IMR-90 (cell line): ENCODE measurements around the gene CUL7. TPM values are rescaled to one million over a fixed set of nuclear protein-coding genes. Genes with fewer than 3 reads are reported as not detected.
A peak's percentile ranks its signal among the peaks of the same experiment; 100 is the strongest.

ENCODE experiments used
- ATAC-seq: fragments of 200-7000 bp; cut with Tn5 transposase; 2 replicates; pipeline ENCODE4 v1.9.1; 2020; ENCODE audit warnings: low read depth, mild to moderate bottlenecking, moderate library complexity
- BruUV-seq: library from RNA; stranded (reverse); fragments of 400-500 nt; replicated peaks from 2 replicates; lab custom pipeline; 2021; lab: Mats Ljungman, UMichigan
- CTCF ChIA-PET: fragments of 300-600 bp; formaldehyde crosslinking; extraction: SDS; loops from one replicate; lab custom pipeline; 2021; ENCODE audit warnings: antibody characterized with exemption; lab: Yijun Ruan, JAX
- POLR2A ChIA-PET: fragments of 300-600 bp; sonication (Branson Sonifier 250); formaldehyde crosslinking; loops from one replicate; lab custom pipeline; 2022; ENCODE audit warnings: antibody characterized with exemption; ENCODE audit not compliant: unreplicated experiment; lab: Charles Lee
- DNase-seq: peaks from one replicate; pipeline ENCODE4 v3.0.0; 2013
- H2AFZ ChIP-seq: replicated peaks from 2 replicates; pipeline ENCODE3; 2013; ENCODE audit warnings: low read length, mild to moderate bottlenecking; ENCODE audit not compliant: poor library complexity
- H2AK5ac ChIP-seq: 2 replicates; pipeline ENCODE4 v1.6.1; 2013; ENCODE audit warnings: low read depth, low read length, inconsistent platforms
- H2AK9ac ChIP-seq: replicated peaks from 2 replicates; pipeline ENCODE3; 2013; ENCODE audit warnings: mild to moderate bottlenecking, low read depth, low read length, moderate library complexity; ENCODE audit not compliant: poor library complexity
- H2BK120ac ChIP-seq: 2 replicates; pipeline ENCODE4 v1.6.1; 2013; ENCODE audit warnings: low read depth, low read length, inconsistent platforms
- H2BK15ac ChIP-seq: 3 replicates; pipeline ENCODE4 v1.6.1; 2013; ENCODE audit warnings: low read depth, low read length, inconsistent platforms
- H2BK20ac ChIP-seq: 2 replicates; pipeline ENCODE4 v1.6.1; 2013; ENCODE audit warnings: low read depth, mild to moderate bottlenecking, inconsistent platforms, low read length, moderate library complexity
- H2BK5ac ChIP-seq: 2 replicates; pipeline ENCODE4 v1.6.1; 2013; ENCODE audit warnings: mild to moderate bottlenecking, low read depth, low read length, inconsistent platforms; ENCODE audit not compliant: poor library complexity, severe bottlenecking
- H3K14ac ChIP-seq: replicated peaks from 2 replicates; pipeline ENCODE4 v1.6.1; 2013; ENCODE audit warnings: low read depth, low read length, inconsistent platforms
- H3K18ac ChIP-seq: 2 replicates; pipeline ENCODE4 v1.6.1; 2013; ENCODE audit warnings: low read depth, low read length, control low read depth
- H3K23ac ChIP-seq: 2 replicates; pipeline ENCODE4 v1.6.1; 2013; ENCODE audit warnings: low read depth, low read length, inconsistent platforms
- H3K27ac ChIP-seq: 2 replicates; pipeline ENCODE4 v1.5.1; 2013; ENCODE audit warnings: mild to moderate bottlenecking, control low read depth, low read length; ENCODE audit not compliant: insufficient read depth
- H3K27me3 ChIP-seq: 2 replicates; pipeline ENCODE4 v1.6.1; 2013; ENCODE audit warnings: low read length; ENCODE audit not compliant: control insufficient read depth, insufficient read depth
- H3K36me3 ChIP-seq: 2 replicates; pipeline ENCODE4 v1.6.1; 2013; ENCODE audit warnings: low read length, mixed read lengths; ENCODE audit not compliant: control insufficient read depth, insufficient read depth
- H3K4ac ChIP-seq: 2 replicates; pipeline ENCODE4 v1.6.1; 2013; ENCODE audit warnings: low read depth, low read length, inconsistent platforms
- H3K4me1 ChIP-seq: 2 replicates; pipeline ENCODE4 v1.6.1; 2013; ENCODE audit warnings: low read length, mixed read lengths; ENCODE audit not compliant: control insufficient read depth, insufficient read depth
- H3K4me2 ChIP-seq: 2 replicates; pipeline ENCODE4 v1.6.1; 2013; ENCODE audit warnings: low read depth, mild to moderate bottlenecking, control low read depth, low read length, moderate library complexity
- H3K4me3 ChIP-seq: 2 replicates; pipeline ENCODE4 v1.5.1; 2013; ENCODE audit warnings: low read depth, mild to moderate bottlenecking, control low read depth, low read length, moderate library complexity; ENCODE audit not compliant: insufficient read depth
- H3K56ac ChIP-seq: 2 replicates; pipeline ENCODE4 v1.6.1; 2013; ENCODE audit warnings: low read length, inconsistent platforms; ENCODE audit not compliant: insufficient read depth; ENCODE audit errors: extremely low read depth
- H3K79me1 ChIP-seq, 2 experiments: 2 replicates each; pipeline ENCODE4 v1.6.1; 2013; ENCODE audit warnings: low read length in 2 of 2, inconsistent platforms in 1 of 2, low read depth in 1 of 2
- H3K9ac ChIP-seq: 2 replicates; pipeline ENCODE4 v1.6.1; 2013; ENCODE audit warnings: low read depth, low read length, control low read depth
- H3K9me1 ChIP-seq: 2 replicates; pipeline ENCODE4 v1.6.1; 2013; ENCODE audit warnings: low read length, inconsistent platforms; ENCODE audit not compliant: insufficient read depth
- H3K9me3 ChIP-seq: 2 replicates; pipeline ENCODE4 v1.6.1; 2013; ENCODE audit warnings: low read length; ENCODE audit not compliant: control insufficient read depth, insufficient read depth
- H4K20me1 ChIP-seq: 2 replicates; pipeline ENCODE4 v1.6.1; 2013; ENCODE audit warnings: low read length, inconsistent platforms; ENCODE audit not compliant: insufficient read depth
- H4K5ac ChIP-seq: 2 replicates; pipeline ENCODE4 v1.6.1; 2013; ENCODE audit warnings: mild to moderate bottlenecking, low read depth, low read length, control low read depth
- H4K8ac ChIP-seq, 2 experiments: 2 replicates each; pipeline ENCODE4 v1.6.1; 2013; ENCODE audit warnings: low read depth in 2 of 2, low read length in 2 of 2, control low read depth in 1 of 2, inconsistent platforms in 1 of 2
- H4K91ac ChIP-seq: 2 replicates; pipeline ENCODE4 v1.6.1; 2013; ENCODE audit warnings: low read depth, low read length, inconsistent platforms; ENCODE audit not compliant: insufficient read depth
- BHLHE40 ChIP-seq: fragments of 150-350 bp; IDR thresholded peaks from 2 replicates; pipeline ENCODE4 v1.6.1; 2016; ENCODE audit warnings: mild to moderate bottlenecking, low read depth, low read length
- MAFK ChIP-seq: IDR thresholded peaks from 2 replicates; pipeline ENCODE4 v1.6.1; 2012; ENCODE audit warnings: low read depth, low read length, improper control_type of control experiment
- MAZ ChIP-seq: IDR thresholded peaks from 2 replicates; pipeline ENCODE4 v1.6.1; 2012; ENCODE audit warnings: low read depth, mild to moderate bottlenecking, low read length, improper control_type of control experiment, moderate library complexity, borderline replicate concordance
- NFE2L2 ChIP-seq: fragments of 150-350 bp; IDR thresholded peaks from 2 replicates; pipeline ENCODE4 v1.6.1; 2016; ENCODE audit warnings: low read depth, mild to moderate bottlenecking, low read length
- POLR2A ChIP-seq: IDR thresholded peaks from 2 replicates; pipeline ENCODE4 v1.6.1; 2012; ENCODE audit warnings: mild to moderate bottlenecking, low read depth, low read length
- RFX5 ChIP-seq: IDR thresholded peaks from 2 replicates; pipeline ENCODE4 v1.8.0; 2012; ENCODE audit warnings: low read depth, mild to moderate bottlenecking, low read length, moderate library complexity
- SMC3 ChIP-seq: fragments of 150-350 bp; IDR thresholded peaks from 2 replicates; pipeline ENCODE4 v1.6.1; 2016; ENCODE audit warnings: low read depth, mild to moderate bottlenecking, antibody characterized with exemption, low read length, moderate library complexity
- USF2 ChIP-seq: fragments of 150-350 bp; IDR thresholded peaks from 2 replicates; pipeline ENCODE4 v1.6.1; 2017; ENCODE audit warnings: mild to moderate bottlenecking, antibody characterized with exemption, low read length, low read depth
- WGBS, 2 experiments: methylation state at CpG; one replicate each; pipeline versions ENCODE4 v1.1.5 to v1.1.7; 2013; ENCODE audit warnings: missing lambda C conversion rate in 2 of 2; ENCODE audit not compliant: insufficient read length in 1 of 2; ENCODE audit errors: extremely low coverage in 2 of 2; 5-methylcytosine and 5-hydroxymethylcytosine counted together
- dilution Hi-C: fragments of 300-500 bp; cut with HindIII; formaldehyde crosslinking; loops from one replicate; pipeline ENCODE4 v1.14.3; 2018; ENCODE audit warnings: low sequenced_read_pairs; ENCODE audit not compliant: unreplicated experiment
- in situ Hi-C: fragments of 300-500 bp; cut with MboI; formaldehyde crosslinking; loops from 3 replicates; pipeline ENCODE4 v1.14.3; 2019; ENCODE audit warnings: low sequenced_read_pairs, inconsistent platforms, mixed read lengths
- intact Hi-C: fragments of 100-400 bp; cut with micrococcal nuclease; formaldehyde crosslinking; loops from 2 replicates; pipeline ENCODE4 v1.10.0; 2022
- polyA plus RNA-seq, 3 experiments: library from polyadenylated mRNA; depleted of rRNA; stranded (reverse); fragments of >200 nt; gene quantifications; 2 replicates each; pipeline ENCODE4 v1.2.3, GENCODE V29; 2012; ENCODE audit warnings: low replicate concordance in 1 of 3
- total RNA-seq: library from RNA; depleted of rRNA; stranded (reverse); fragments of >200 nt; gene quantifications from 2 replicates; pipeline ENCODE4 v1.2.3, GENCODE V29; 2012

CUL7 gene
- total and polyA plus RNA-seq, 2 of the 4 experiments (the other 2 are of a cell fraction), result 38.0 to 39.3 TPM

- Histone ChIP-seq H2BK15ac (peak overlapping the region; percentile 54; the same call in 1 of the 3 replicates), H2BK5ac (peak overlapping the region; percentile 87), H3K27me3 (no peaks in the 10 kb centered on the region), H3K18ac (peak overlapping the region; percentile 62), H3K79me1 (peaks cover 19 to 53% of the 10 kb centered on the region in 2 experiments; a peak in 3 of 4 replicates), H3K23ac (peak overlapping the region; percentile 98), H4K20me1 (no peaks in the 10 kb centered on the region), H3K9ac (peak overlapping the region; percentile 95), H3K4me3 (peak overlapping the region; percentile 68), H3K27ac (peak overlapping the region; percentile 87), H2AK9ac (peak overlapping the region; percentile 100), H3K14ac (peak overlapping the region; percentile 98), H3K9me3 (no peaks in the 10 kb centered on the region), H3K56ac (peak overlapping the region; percentile 89), H2BK20ac (no peak overlapping the region), H2AK5ac (peak overlapping the region; percentile 100), H3K4me1 (peaks cover 18% of the 10 kb centered on the region), H4K8ac (peak overlapping the region; percentile 84 to 100), H2AFZ (peak overlapping the region; percentile 93), H3K4me2 (peak overlapping the region; percentile 99), H4K91ac (peak overlapping the region; percentile 88), H3K4ac (peak overlapping the region; percentile 98), H3K36me3 (peaks cover 44% of the 10 kb centered on the region), H4K5ac (peak overlapping the region; percentile 99), H2BK120ac (peak overlapping the region; percentile 71), H3K9me1 (peaks cover 21% of the 10 kb centered on the region)
- DNase-seq (peak; percentile 20), ATAC-seq (peak; percentile 45)
- POLR2A ChIA-PET, result interaction anchor here (0.9 to 1.1 kb wide), 2 partner anchors 8 to 24 kb away, joined by 3 read pairs; no protein-coding TSS in a partner anchor
- 39% methylated on average over 10 of the region's 22 CpGs; no CpG with 5 or more reads in 1 of the 2 experiments for WGBS, 2 experiments
- TF ChIP-seq POLR2A, result no peak
- no peak for TF ChIP-seq NFE2L2
- no peak for TF ChIP-seq SMC3
- TF ChIP-seq MAZ, result no peak
- no peak for TF ChIP-seq BHLHE40
- no peak for TF ChIP-seq MAFK
- TF ChIP-seq RFX5, result no peak
- no peak for TF ChIP-seq USF2
- BruUV-seq, result no TSS peak
- in situ Hi-C loops, result no loop called here
- dilution Hi-C loops, result no loop called here
- CTCF ChIA-PET, result no interaction called here
- intact Hi-C loops, result loop anchor here (1.0 to 5.0 kb wide), 2 partner anchors 22 to 89 kb away; no protein-coding TSS in a partner anchor
Measured at GRCh38 chr6:43052842-43053544, 658 bp downstream of the CUL7 start.
